Iris pigment epithelial cell (primary cell): ENCODE measurements around the gene DTL.
"Not testable (repeated sequence)": the region's sequence is repeated elsewhere in the genome, so short reads cannot be mapped to it uniquely, and the experiment has no call there.

Experiments
- DNase-seq: peaks from one replicate; pipeline ENCODE4 v3.0.0-alpha.2; 2011; ENCODE audit warnings: low read depth

The DTL gene

GRCh38 chr1:212035123-212035834 is at the start of gene DTL, which contains the start of gene INTS7:
TSS of gene DTL (plus strand) at chr1:212035748. CDS start at chr1:212035891, 143 bp downstream.
TSS of gene INTS7 (minus strand) at chr1:212035557. CDS start at chr1:212035437, 120 bp downstream.
- DNase-seq, result peak; percentile 99

- no peak for DNase-seq
These were observed 48.8 kb upstream of the DTL start for GRCh38 chr1:211986628-211987254.

- no peak for DNase-seq
These were observed 43.9 kb upstream of the DTL start for GRCh38 chr1:211991695-211992094.

GRCh38 chr1:211997426-211997825 is 38.1 kb upstream of the DTL start:
- DNase-seq, result not testable (repeated sequence)

- peak; percentile 73 for DNase-seq
These were observed 33.0 kb upstream of the DTL start for GRCh38 chr1:212002536-212002935.

- peak; percentile 14 for DNase-seq
These were observed 30.5 kb upstream of the DTL start for GRCh38 chr1:212004895-212005608.

- DNase-seq, result no peak
These were observed 28.4 kb upstream of the DTL start for GRCh38 chr1:212007178-212007577.

GRCh38 chr1:212007886-212008285 is 27.7 kb upstream of the DTL start:
- no peak for DNase-seq

GRCh38 chr1:212009561-212009960 is 26.0 kb upstream of the DTL start:
- DNase-seq, result no peak

- DNase-seq, result peak; percentile 80
These were observed 25.5 kb upstream of the DTL start for GRCh38 chr1:212010004-212010403.

GRCh38 chr1:212012034-212012740 is 23.4 kb upstream of the DTL start:
- DNase-seq, result peak; percentile 60

- no peak for DNase-seq
These were observed 21.9 kb upstream of the DTL start for GRCh38 chr1:212013672-212014071.

GRCh38 chr1:212020975-212021374 is 14.6 kb upstream of the DTL start:
- no peak for DNase-seq

GRCh38 chr1:212021563-212021962 is 14.0 kb upstream of the DTL start:
- no peak for DNase-seq

- not testable (repeated sequence) for DNase-seq
These were observed 12.6 kb upstream of the DTL start for GRCh38 chr1:212022908-212023307.

GRCh38 chr1:212024469-212025149 is 10.9 kb upstream of the DTL start:
- no peak for DNase-seq

GRCh38 chr1:212027727-212028126 is 7.8 kb upstream of the DTL start:
- DNase-seq, result not testable (repeated sequence)

GRCh38 chr1:212030936-212031528 is 4.5 kb upstream of the DTL start:
- peak; percentile 91 for DNase-seq

- peak; percentile 27 for DNase-seq
These were observed 929 bp upstream of the DTL start for GRCh38 chr1:212034516-212035122.

GRCh38 chr1:212035835-212036605 is 472 bp downstream of the DTL start:
- peak; percentile 18 for DNase-seq
